NCI-H2227 (cell line): ENCODE data around the gene PITPNM3.

ENCODE experiments used
- DNase-seq: peaks from one replicate; lab custom pipeline; 2025; ENCODE audit not compliant: unreplicated experiment; lab: John Stamatoyannopoulos, UW

The PITPNM3 gene

GRCh38 chr17:6421700-6422604 lies 134.4 kb downstream of the PITPNM3 start:
- DNase-seq: peak; percentile 83

GRCh38 chr17:6420173-6420641 lies 136.1 kb downstream of the PITPNM3 start:
- no peak for DNase-seq

- no peak for DNase-seq
These were observed 140.7 kb downstream of the PITPNM3 start for GRCh38 chr17:6415616-6416015.

GRCh38 chr17:6413065-6413464 lies 143.3 kb downstream of the PITPNM3 start:
- DNase-seq: peak; percentile 69

DNA sequence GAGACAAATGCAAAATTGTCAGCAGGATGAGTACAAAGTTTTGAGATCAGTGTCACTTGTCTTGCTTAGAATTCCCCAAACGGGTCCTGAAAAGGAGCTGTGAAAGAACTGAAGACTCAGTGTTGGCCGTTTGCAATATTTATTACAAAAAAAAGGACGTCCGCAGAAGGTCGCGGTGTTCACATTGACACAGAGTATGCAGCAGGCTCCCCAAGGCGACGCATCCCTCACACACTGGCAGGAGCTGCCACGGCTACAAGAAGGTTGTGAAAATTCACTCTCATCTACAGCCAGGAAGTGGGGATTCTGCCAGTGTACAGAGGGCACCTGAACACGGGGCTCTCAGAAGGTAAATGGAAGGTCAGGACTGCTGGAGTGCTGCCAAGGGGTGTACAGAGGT lies 147.6 kb downstream of the PITPNM3 start:
- no peak for DNase-seq

- DNase-seq: no peak
These were observed 148.1 kb downstream of the PITPNM3 start for GRCh38 chr17:6408276-6408675.

GRCh38 chr17:6402258-6402657 lies 154.1 kb downstream of the PITPNM3 start:
- no peak for DNase-seq
